Activated CD4-positive, alpha-beta T cell treated with anti-CD3 and anti-CD28 coated beads for 36 hours (primary cell): ENCODE results near the gene INSYN2A. TPM values are rescaled to one million over a fixed set of nuclear protein-coding genes. Genes with fewer than 3 reads are reported as not detected.

Experiments used
- ATAC-seq: fragments of 200-7000 bp; cut with Tn5 transposase; one replicate; pipeline ENCODE4 v1.10.0; 2021; ENCODE audit warnings: mild to moderate bottlenecking, moderate library complexity
- CTCF ChIA-PET: fragments of 350-600 bp; sonication (Branson Sonifier 250); formaldehyde crosslinking; loops from one replicate; lab custom pipeline; 2021; ENCODE audit warnings: antibody characterized with exemption; lab: Charles Lee
- POLR2A ChIA-PET: fragments of 350-600 bp; sonication (Branson Sonifier 250); formaldehyde crosslinking; loops from one replicate; lab custom pipeline; 2021; ENCODE audit warnings: antibody characterized with exemption, inconsistent platforms; lab: Charles Lee
- DNase-seq: peaks from one replicate; pipeline ENCODE4 v3.0.0-alpha.2; 2020
- H3K27ac Mint-ChIP-seq: one replicate; pipeline ENCODE4 v1.8.0; 2021; ENCODE audit warnings: mixed read lengths
- H3K27me3 Mint-ChIP-seq: one replicate; pipeline ENCODE4 v1.8.0; 2021; ENCODE audit warnings: mixed read lengths
- H3K36me3 Mint-ChIP-seq: one replicate; pipeline ENCODE4 v1.8.0; 2021; ENCODE audit warnings: low read depth, mixed read lengths
- H3K4me1 Mint-ChIP-seq: one replicate; pipeline ENCODE4 v1.8.0; 2021; ENCODE audit warnings: mixed read lengths
- H3K4me3 Mint-ChIP-seq: one replicate; pipeline ENCODE4 v1.8.0; 2021; ENCODE audit warnings: mild to moderate bottlenecking, moderate library complexity, mixed read lengths
- H3K9me3 Mint-ChIP-seq: one replicate; pipeline ENCODE4 v1.8.0; 2021; ENCODE audit warnings: low read depth, mixed read lengths
- intact Hi-C, 2 experiments: fragments of 100-400 bp; cut with DNase I in 1 of 2; cut with micrococcal nuclease in 1 of 2; formaldehyde crosslinking; loops; one replicate each; pipeline versions ENCODE4 v1.14.2 to v1.15.1; 2022 to 2024; cut with DNase I, micrococcal nuclease
- total RNA-seq, 2 experiments: library from RNA; stranded (reverse); gene quantifications; one replicate each; pipeline ENCODE4 v1.2.3, GENCODE V29; 2021

Gene INSYN2A
- total RNA-seq, 2 experiments from 2014 or later: not detected

GRCh38 chr10:127168261-127168660 is 28.1 kb downstream of the INSYN2A start:
- H3K36me3 Mint-ChIP-seq: no peaks in the 10 kb centered on the region
- no peaks in the 10 kb centered on the region for H3K27me3 Mint-ChIP-seq
- no peak overlapping the region for H3K4me3 Mint-ChIP-seq
- DNase-seq: no peak
- ATAC-seq: no peak
- ChIA-PET POLR2A (no interaction called here), CTCF (no interaction called here)
- intact Hi-C loops: no loop called here
- H3K27ac Mint-ChIP-seq: no peak overlapping the region
- H3K4me1 Mint-ChIP-seq: no peaks in the 10 kb centered on the region
- H3K9me3 Mint-ChIP-seq: no peaks in the 10 kb centered on the region

GRCh38 chr10:127162841-127163240 is 33.5 kb downstream of the INSYN2A start:
- Mint-ChIP-seq H3K27ac (no peak overlapping the region), H3K36me3 (no peaks in the 10 kb centered on the region), H3K27me3 (no peaks in the 10 kb centered on the region), H3K4me3 (no peak overlapping the region), H3K9me3 (no peaks in the 10 kb centered on the region), H3K4me1 (no peaks in the 10 kb centered on the region)
- intact Hi-C loops: no loop called here
- DNase-seq (no peak), ATAC-seq (no peak)
- CTCF ChIA-PET: no interaction called here
- POLR2A ChIA-PET: no interaction called here

DNA sequence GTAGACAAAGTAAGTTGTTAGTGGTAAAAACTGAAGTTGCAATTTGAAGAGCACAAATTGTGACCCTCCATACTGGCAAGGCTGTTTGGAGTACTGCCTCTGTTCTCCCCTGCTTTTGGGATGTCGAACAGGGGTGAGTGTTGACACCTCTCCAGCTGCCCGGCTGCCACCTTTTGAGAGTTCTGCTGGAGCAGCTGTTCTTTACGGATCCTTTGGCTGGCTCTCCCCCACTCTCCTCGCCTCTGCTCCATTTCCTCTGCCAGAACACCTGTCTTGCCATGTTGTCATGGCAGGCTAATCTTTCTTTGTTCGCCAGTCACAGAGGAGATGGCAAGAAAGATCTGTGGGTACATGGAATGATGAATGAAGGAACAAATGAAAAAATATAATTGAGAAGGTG is 34.9 kb downstream of the INSYN2A start:
- ChIA-PET CTCF (no interaction called here), POLR2A (no interaction called here)
- H3K27ac Mint-ChIP-seq: no peak overlapping the region
- DNase-seq (no peak), ATAC-seq (no peak)
- no peaks in the 10 kb centered on the region for H3K4me1 Mint-ChIP-seq
- no peak overlapping the region for H3K4me3 Mint-ChIP-seq
- H3K9me3 Mint-ChIP-seq: no peaks in the 10 kb centered on the region
- H3K36me3 Mint-ChIP-seq: no peaks in the 10 kb centered on the region
- H3K27me3 Mint-ChIP-seq: no peaks in the 10 kb centered on the region
- intact Hi-C loops: no loop called here

DNA sequence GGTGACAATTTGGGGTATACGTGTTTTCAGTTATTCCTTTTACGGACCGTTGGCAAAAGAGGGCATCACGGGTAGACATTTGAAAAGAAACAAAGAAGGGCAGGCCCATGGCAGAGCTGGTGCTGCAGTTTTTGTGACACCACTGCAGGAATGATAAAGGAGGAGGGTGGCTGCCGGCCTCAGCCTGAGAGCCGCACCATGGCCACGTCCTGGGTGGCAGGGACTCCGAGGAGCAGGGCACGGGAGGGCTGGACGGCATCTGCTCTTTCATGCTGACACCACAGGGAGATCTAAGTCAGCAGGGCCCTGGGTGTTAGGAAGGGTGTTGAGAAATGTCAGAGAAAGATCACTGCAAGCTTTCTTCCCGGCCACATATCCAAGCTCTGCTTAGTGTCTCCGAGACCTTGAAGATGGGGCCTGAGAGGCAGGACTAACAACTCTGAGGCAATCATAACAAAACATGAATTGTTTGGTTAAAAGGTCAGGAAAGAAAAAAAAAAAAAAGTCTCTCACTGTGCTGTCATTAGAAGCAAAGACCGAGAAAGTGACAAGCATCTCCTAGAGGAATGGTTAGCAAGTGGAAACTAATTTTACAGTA is 36.6 kb downstream of the INSYN2A start:
- Mint-ChIP-seq H3K27me3 (no peaks in the 10 kb centered on the region), H3K36me3 (no peaks in the 10 kb centered on the region), H3K4me1 (no peaks in the 10 kb centered on the region), H3K4me3 (no peak overlapping the region), H3K27ac (no peak overlapping the region), H3K9me3 (no peaks in the 10 kb centered on the region)
- CTCF ChIA-PET: no interaction called here
- intact Hi-C loops: no loop called here
- no peak for DNase-seq
- ATAC-seq: no peak
- POLR2A ChIA-PET: no interaction called here

- Mint-ChIP-seq H3K4me3 (no peak overlapping the region), H3K27me3 (no peaks in the 10 kb centered on the region), H3K27ac (no peak overlapping the region), H3K4me1 (no peaks in the 10 kb centered on the region), H3K36me3 (no peaks in the 10 kb centered on the region), H3K9me3 (no peaks in the 10 kb centered on the region)
- intact Hi-C loops: no loop called here
- ChIA-PET POLR2A (no interaction called here), CTCF (no interaction called here)
- DNase-seq (no peak), ATAC-seq (no peak)
Observed at GRCh38 chr10:127158662-127159061, 37.7 kb downstream of the INSYN2A start.

GRCh38 chr10:127157506-127158200 is 38.7 kb downstream of the INSYN2A start:
- ChIA-PET CTCF (no interaction called here), POLR2A (no interaction called here)
- Mint-ChIP-seq H3K36me3 (no peaks in the 10 kb centered on the region), H3K9me3 (no peaks in the 10 kb centered on the region), H3K4me1 (no peaks in the 10 kb centered on the region), H3K27me3 (no peaks in the 10 kb centered on the region), H3K27ac (no peak overlapping the region), H3K4me3 (no peak overlapping the region)
- no peak for ATAC-seq
- intact Hi-C loops: no loop called here
- DNase-seq: no peak

GRCh38 chr10:127157089-127157488 is 39.3 kb downstream of the INSYN2A start:
- intact Hi-C loops: no loop called here
- H3K9me3 Mint-ChIP-seq: no peaks in the 10 kb centered on the region
- CTCF ChIA-PET: no interaction called here
- H3K27me3 Mint-ChIP-seq: no peaks in the 10 kb centered on the region
- POLR2A ChIA-PET: no interaction called here
- no peaks in the 10 kb centered on the region for H3K4me1 Mint-ChIP-seq
- ATAC-seq: no peak
- H3K36me3 Mint-ChIP-seq: no peaks in the 10 kb centered on the region
- no peak for DNase-seq
- no peak overlapping the region for H3K4me3 Mint-ChIP-seq
- H3K27ac Mint-ChIP-seq: no peak overlapping the region

DNA sequence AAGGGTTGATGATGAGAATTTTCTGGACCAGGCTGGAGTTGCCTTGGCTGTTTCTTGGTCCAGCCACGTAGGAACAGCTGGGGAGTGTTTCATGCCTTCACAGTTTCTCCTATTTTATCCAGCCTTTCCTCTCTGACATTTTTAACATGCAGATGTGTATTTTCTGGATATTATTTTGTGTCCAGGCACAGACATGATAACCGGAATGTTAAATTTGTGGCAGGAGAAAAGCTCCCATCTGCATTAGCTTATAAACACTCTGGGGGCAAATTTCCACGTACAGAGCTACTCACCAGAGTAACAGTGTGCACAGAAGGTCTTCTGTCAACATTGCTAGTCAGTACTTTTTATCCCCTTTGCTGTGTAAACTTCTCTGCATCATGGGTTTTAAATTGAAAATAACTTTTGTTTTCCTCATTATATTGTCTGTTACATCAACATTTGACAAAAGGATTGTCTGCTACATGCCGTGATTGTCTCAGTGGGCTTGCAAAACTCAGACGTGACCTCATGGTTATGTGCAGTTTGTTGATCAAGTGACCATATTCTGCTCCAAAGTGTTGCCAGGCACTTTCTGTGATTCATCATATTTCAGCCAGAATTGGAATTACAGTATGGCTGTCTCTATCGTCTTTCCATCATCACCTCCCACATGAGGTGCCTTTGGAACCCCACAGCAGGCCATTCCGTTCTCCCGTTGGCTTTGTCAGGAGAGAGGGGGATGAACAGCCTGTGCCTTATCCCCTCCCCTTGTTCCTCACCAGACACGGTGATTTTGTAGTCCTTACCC is 41.4 kb downstream of the INSYN2A start:
- no peak overlapping the region for H3K4me3 Mint-ChIP-seq
- ChIA-PET CTCF (no interaction called here), POLR2A (no interaction called here)
- H3K27ac Mint-ChIP-seq: no peak overlapping the region
- H3K9me3 Mint-ChIP-seq: no peaks in the 10 kb centered on the region
- no peaks in the 10 kb centered on the region for H3K27me3 Mint-ChIP-seq
- DNase-seq (no peak), ATAC-seq (no peak)
- no peaks in the 10 kb centered on the region for H3K36me3 Mint-ChIP-seq
- no peaks in the 10 kb centered on the region for H3K4me1 Mint-ChIP-seq
- intact Hi-C loops: no loop called here

- intact Hi-C loops: no loop called here
- H3K4me3 Mint-ChIP-seq: no peak overlapping the region
- CTCF ChIA-PET: interaction anchor here (0.6 kb wide), 1 partner anchor 91 kb away, joined by 3 read pairs; no protein-coding TSS in a partner anchor
- H3K36me3 Mint-ChIP-seq: no peaks in the 10 kb centered on the region
- ATAC-seq (no peak), DNase-seq (no peak)
- no peaks in the 10 kb centered on the region for H3K9me3 Mint-ChIP-seq
- POLR2A ChIA-PET: no interaction called here
- no peaks in the 10 kb centered on the region for H3K4me1 Mint-ChIP-seq
- no peaks in the 10 kb centered on the region for H3K27me3 Mint-ChIP-seq
- no peak overlapping the region for H3K27ac Mint-ChIP-seq
Observed at GRCh38 chr10:127153181-127153580, 43.2 kb downstream of the INSYN2A start.

DNA sequence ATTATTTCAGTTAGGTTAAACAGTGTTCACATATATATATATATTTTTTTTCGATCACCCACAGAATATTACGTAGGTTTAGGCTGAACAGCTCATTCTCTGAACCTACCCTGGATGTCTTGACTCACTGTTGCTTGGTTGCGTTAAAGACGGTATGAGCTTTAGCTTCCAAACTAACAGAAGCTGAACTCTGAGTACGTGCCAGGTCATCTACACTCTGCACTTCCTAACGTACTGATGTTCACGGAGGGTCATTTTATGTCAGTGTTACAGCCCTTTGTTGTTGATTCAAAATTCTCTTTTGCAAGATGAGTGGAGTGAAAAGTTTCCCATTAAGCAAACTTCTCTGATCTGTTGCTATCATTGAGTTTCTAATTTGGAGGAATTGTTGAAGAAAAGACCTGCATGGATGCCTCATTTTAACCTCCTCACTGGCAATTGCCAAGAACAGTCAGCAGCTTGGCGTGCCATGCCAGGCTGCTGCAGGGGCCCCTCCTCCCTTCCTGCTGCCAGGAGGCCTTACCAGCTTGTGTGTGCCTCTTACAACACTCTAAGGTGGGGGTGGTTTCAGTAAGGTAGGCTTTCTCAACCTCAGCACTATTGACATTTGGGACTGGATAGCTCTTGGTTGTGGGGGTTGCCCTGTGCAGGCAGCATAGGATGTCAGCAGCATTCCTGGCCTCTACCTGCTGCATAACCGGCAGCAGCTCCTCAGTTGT is 44.3 kb downstream of the INSYN2A start:
- Mint-ChIP-seq H3K27ac (no peak overlapping the region), H3K36me3 (no peaks in the 10 kb centered on the region), H3K4me3 (no peak overlapping the region), H3K27me3 (no peaks in the 10 kb centered on the region), H3K4me1 (no peaks in the 10 kb centered on the region), H3K9me3 (no peaks in the 10 kb centered on the region)
- intact Hi-C loops: no loop called here
- ChIA-PET POLR2A (no interaction called here), CTCF (interaction anchor here (1.2 kb wide), 1 partner anchor 11 kb away, joined by 3 read pairs; no protein-coding TSS in a partner anchor)
- ATAC-seq (no peak), DNase-seq (no peak)

DNA sequence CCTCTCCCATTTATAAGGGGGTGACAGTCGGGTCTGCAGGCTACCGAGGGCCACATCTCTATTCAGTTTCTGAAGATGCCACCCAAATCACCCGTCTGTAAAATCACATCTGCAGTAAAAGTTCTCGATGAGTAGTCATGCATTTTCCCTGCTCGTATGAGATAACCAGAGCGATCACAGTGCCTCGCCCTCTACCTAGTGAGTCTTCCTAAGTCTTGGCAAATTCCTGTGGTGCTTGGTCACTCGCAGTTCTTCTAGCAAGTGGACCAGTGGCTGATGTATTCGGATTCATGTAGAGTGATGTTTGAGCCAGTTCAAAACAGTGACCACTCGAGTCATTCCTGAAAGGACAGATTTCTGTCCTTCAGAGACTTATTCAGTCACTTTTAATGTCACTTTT is 44.9 kb downstream of the INSYN2A start:
- Mint-ChIP-seq H3K27me3 (no peaks in the 10 kb centered on the region), H3K9me3 (no peaks in the 10 kb centered on the region)
- DNase-seq: no peak

More for the DNA sequence above, 44.9 kb downstream of the INSYN2A start:
- CTCF ChIA-PET: interaction anchor here (1.2 kb wide), 1 partner anchor 10 kb away, joined by 3 read pairs; no protein-coding TSS in a partner anchor
- no peaks in the 10 kb centered on the region for H3K4me1 Mint-ChIP-seq
- POLR2A ChIA-PET: no interaction called here
- H3K36me3 Mint-ChIP-seq: no peaks in the 10 kb centered on the region
- no peak overlapping the region for H3K27ac Mint-ChIP-seq
- H3K4me3 Mint-ChIP-seq: no peak overlapping the region
- intact Hi-C loops: no loop called here
- ATAC-seq: no peak
